NCI-H1436 treated with DMSO at 0.1 percent for 48 hours (cell line): ENCODE data around the gene CEP152.

Source experiments
- DNase-seq: peaks from one replicate; lab custom pipeline; 2025; lab: John Stamatoyannopoulos, UW

CEP152 gene

DNA sequence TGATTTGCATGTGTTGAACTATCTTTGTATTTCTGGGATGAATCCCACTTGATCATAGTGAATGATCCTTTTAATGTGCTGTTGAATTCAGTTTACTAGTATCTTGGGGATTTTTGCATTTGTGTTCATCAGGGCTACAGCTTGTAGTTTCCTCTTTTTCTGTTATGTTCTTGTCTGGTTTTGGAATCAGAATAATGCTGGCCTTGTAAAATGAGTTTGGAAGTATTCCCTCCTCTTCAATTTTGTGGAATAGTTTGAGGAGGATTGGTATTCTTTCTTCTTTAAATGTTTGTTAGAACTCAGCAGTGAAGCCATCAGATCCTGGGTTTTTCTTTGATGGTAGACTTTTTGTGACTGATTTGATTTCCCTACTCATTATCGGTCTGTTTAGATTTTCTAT lies 102.2 kb downstream of the CEP152 start:
- no peak for DNase-seq

DNA sequence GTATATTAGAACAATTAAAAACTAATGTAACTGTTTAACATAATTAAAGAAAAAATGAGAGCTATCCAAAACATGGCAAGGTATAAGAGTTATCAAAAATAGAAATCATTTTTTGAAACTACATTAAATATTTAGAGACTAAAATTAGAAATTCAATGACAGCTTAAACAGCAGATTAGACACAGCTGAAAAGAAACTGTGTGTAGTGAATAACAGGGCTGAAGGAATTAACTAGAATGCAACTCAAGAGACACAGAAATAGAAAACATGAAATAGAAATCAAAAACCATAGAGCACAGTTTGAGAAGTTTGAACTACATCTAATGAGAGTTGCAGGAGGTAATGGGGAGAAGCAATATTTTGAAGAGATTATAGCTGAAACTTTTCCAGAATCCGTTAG lies 105.5 kb downstream of the CEP152 start:
- no peak for DNase-seq

GRCh38 chr15:48703544-48703943 lies 107.3 kb downstream of the CEP152 start:
- no peak for DNase-seq

- DNase-seq: no peak
Measured at GRCh38 chr15:48702569-48703236, 108.2 kb downstream of the CEP152 start.

- no peak for DNase-seq
Measured at GRCh38 chr15:48696627-48697312, 114.1 kb downstream of the CEP152 start.

- DNase-seq: no peak
Measured at GRCh38 chr15:48695827-48696573, 114.9 kb downstream of the CEP152 start.

DNA sequence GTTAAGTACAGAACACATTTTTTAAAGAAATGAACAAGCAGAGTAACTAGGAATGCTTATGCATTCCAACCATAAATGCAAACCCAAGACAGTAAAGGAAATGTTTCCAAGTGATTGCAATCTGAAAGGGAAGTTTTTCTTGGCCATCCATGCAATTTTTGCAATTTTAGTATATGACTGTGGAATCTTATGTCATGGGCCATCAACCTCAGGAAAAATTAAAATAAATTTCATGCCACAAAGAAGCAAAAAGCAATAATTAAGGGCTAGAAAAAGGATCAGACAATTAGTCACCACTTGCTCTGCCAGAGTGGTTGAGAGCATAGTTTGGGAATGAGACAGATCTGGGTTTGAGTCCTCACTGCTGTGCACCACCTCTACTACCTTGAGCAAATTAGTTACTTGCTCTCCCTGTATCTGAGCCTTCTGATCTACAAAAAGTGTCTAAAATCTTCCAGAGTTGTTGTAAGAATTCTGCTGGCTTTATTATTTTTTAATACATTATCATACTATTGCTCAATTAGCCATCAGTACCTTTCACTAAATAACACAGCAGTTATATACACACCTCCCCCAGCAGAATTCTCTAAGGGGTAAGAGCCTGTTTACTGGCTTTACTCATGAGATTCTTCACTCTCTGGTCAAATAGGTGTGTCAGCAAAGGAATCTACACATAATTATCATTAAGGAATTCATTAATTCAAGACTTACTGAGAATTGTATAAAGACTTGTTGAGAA lies 115.6 kb downstream of the CEP152 start:
- DNase-seq: no peak

GRCh38 chr15:48693484-48693883 lies 117.4 kb downstream of the CEP152 start:
- no peak for DNase-seq

DNA sequence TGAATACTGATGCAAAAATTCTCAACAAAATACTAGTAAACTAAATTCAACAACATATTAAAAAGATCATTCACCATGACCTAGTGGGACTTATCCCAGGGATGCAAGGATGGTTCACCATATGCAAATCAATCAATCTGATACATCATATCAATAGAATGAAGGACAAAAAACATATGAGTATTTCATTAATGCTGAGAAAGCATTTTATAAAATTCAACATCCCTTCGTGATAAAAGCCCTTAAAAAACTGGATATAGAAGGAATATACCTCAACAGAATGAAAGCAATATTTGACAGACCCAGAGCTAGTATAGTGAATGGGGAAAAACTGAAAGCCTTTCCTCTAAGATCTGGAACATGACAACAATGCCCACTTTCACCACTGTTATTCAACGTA lies 122.4 kb downstream of the CEP152 start:
- no peak for DNase-seq
